ENCODE results near the gene SAMD11. TPM values are rescaled to one million over a fixed set of nuclear protein-coding genes. Genes with fewer than 3 reads are reported as not detected.

The SAMD11 gene
- total and polyA plus RNA-seq, 10 of the 15 experiments (the other 5 are each of a cell fraction or from before 2014, with no cell fraction given), result 0.04 to 0.31 (median 0.19) TPM; not detected in 6

GRCh38 chr1:979744-980072 is 56.0 kb downstream of the SAMD11 start:
- ATAC-seq, result no peak
- CTCF ChIA-PET, result interaction anchor here (8.0 kb wide), 1 partner anchor 23 kb away, joined by 56 read pairs; no protein-coding TSS in a partner anchor

GRCh38 chr1:980137-980571 is 56.4 kb downstream of the SAMD11 start:
- FAIRE-seq, result no peak
- no peak for TF ChIP-seq TARDBP (IDR thresholded peaks at IDR 0.05; ENCODE audit: borderline replicate concordance)
- no peak for TF ChIP-seq CHD4 (IDR thresholded peaks at IDR 0.05)
- TF ChIP-seq CHD1 (IDR thresholded peaks at IDR 0.05; ENCODE audit: low read depth, low read length), result no peak
- no peak for TF ChIP-seq KLF5 (IDR thresholded peaks at IDR 0.05; ENCODE audit: partially characterized antibody)
- no peak for TF ChIP-seq SKIL (IDR thresholded peaks at IDR 0.05; ENCODE audit: low read depth, poor library complexity, severe bottlenecking)
- no peak for TF ChIP-seq E2F4 (IDR thresholded peaks at IDR 0.05; ENCODE audit: low read depth, low read length)
- no peak for TF ChIP-seq SMARCA5 (IDR thresholded peaks at IDR 0.05)
- TF ChIP-seq ZSCAN29 (IDR thresholded peaks at IDR 0.05), result no peak
- TF ChIP-seq GATAD2B (conservative IDR thresholded peaks at IDR 0.05; ENCODE audit: low read depth), result no peak

More at GRCh38 chr1:979744-980072, 56.0 kb downstream of the SAMD11 start:
- FAIRE-seq (no peak), DNase-seq (ENCODE audit: low read depth, low spot score) (no peak)
- no TSS peak for BruUV-seq (replicated peaks)
- Histone ChIP-seq H3K27ac (ENCODE audit: control insufficient read depth, insufficient read depth) (no peak overlapping the region), H3K36me3 (ENCODE audit: control insufficient read depth in 2 of 2, insufficient read depth in 2 of 2, low read length in 1 of 2) (no peaks in the 10 kb centered on the region), H4K20me1 (ENCODE audit: control insufficient read depth, insufficient read depth) (no peaks in the 10 kb centered on the region), H3K4me1 (ENCODE audit: control insufficient read depth, insufficient read depth, low read length) (no peaks in the 10 kb centered on the region), H3K4me2 (ENCODE audit: control insufficient read depth, insufficient read depth) (no peak overlapping the region), H3K9me3 (replicated peaks; ENCODE audit: control insufficient read depth, insufficient read depth, low read length) (no peaks in the 10 kb centered on the region; the same call in 2 of the 3 replicates), H3K4me3 (no peak overlapping the region), H3K79me2 (ENCODE audit: control insufficient read depth, insufficient read depth, low read length) (no peaks in the 10 kb centered on the region), H3K9ac (ENCODE audit: control insufficient read depth, insufficient read depth, low read length) (no peak overlapping the region), H2AFZ (ENCODE audit: control insufficient read depth, low read depth, low read length) (no peak overlapping the region), H3K27me3 (replicated peaks in 1 of 2; ENCODE audit: control insufficient read depth in 2 of 2, insufficient read depth in 2 of 2, low read length in 1 of 2) (no peaks in the 10 kb centered on the region)
- in situ Hi-C loops (cut with MboI) (loop anchor here (5.0 kb wide), 1 partner anchor 83 kb away; no protein-coding TSS in a partner anchor), intact Hi-C loops (cut with micrococcal nuclease; ENCODE audit: unreplicated experiment) (no loop called here)
- 62% methylated on average over 9 of the region's 9 CpGs for whole genome bisulfite sequencing (ENCODE audit: insufficient coverage, insufficient replicate concordance, low lambda C conversion rate, missing lambda C conversion rate)
- ChIA-PET SMC1A (ENCODE audit: uncharacterized antibody, unreplicated experiment) (no interaction called here), RAD21 (ENCODE audit: unreplicated experiment) (no interaction called here), POLR2A (interaction anchor here (0.6 kb wide), 1 partner anchor 177 kb away, joined by 4 read pairs; no protein-coding TSS in a partner anchor)
- TF ChIP-seq RAD51 (IDR thresholded peaks at IDR 0.05) (no peak), SUZ12 (IDR thresholded peaks at IDR 0.05; ENCODE audit: unreplicated experiment) (no peak), TBL1XR1 (IDR thresholded peaks at IDR 0.05; ENCODE audit: low read depth, low read length) (no peak), PBX3 (IDR thresholded peaks at IDR 0.05; ENCODE audit: insufficient replicate concordance, low read depth, low read length) (no peak), CBFB (IDR thresholded peaks at IDR 0.05; ENCODE audit: low read depth) (no peak), SIN3A (IDR thresholded peaks at IDR 0.05; ENCODE audit: low read depth, low read length) (no peak), MEF2A (IDR thresholded peaks at IDR 0.05; ENCODE audit: insufficient read depth, low read depth, low read length) (no peak)

More at GRCh38 chr1:980137-980571, 56.4 kb downstream of the SAMD11 start:
- H3K4me2 ChIP-seq (ENCODE audit: control insufficient read depth, insufficient read depth), result no peak overlapping the region
- 60% methylated on average over 13 of the region's 13 CpGs for WGBS (ENCODE audit: insufficient coverage, insufficient replicate concordance, low lambda C conversion rate, missing lambda C conversion rate)
- no peaks in the 10 kb centered on the region for H4K20me1 ChIP-seq (ENCODE audit: control insufficient read depth, insufficient read depth)
- H3K9ac ChIP-seq (ENCODE audit: control insufficient read depth, insufficient read depth, low read length), result no peak overlapping the region
- H2AFZ ChIP-seq (ENCODE audit: control insufficient read depth, low read depth, low read length), result no peak overlapping the region
- ChIA-PET SMC1A (ENCODE audit: uncharacterized antibody, unreplicated experiment) (no interaction called here), POLR2A (interaction anchor here (0.6 kb wide), 1 partner anchor 176 kb away, joined by 4 read pairs; no protein-coding TSS in a partner anchor), CTCF (interaction anchor here (1.6 to 8.0 kb wide), 3 partner anchors 13 to 84 kb away, joined by 6 to 56 read pairs (median 12); no protein-coding TSS in a partner anchor), RAD21 (ENCODE audit: unreplicated experiment) (interaction anchor here (1.1 kb wide), 1 partner anchor 53 kb away, joined by 3 read pairs; no protein-coding TSS in a partner anchor)
- BruUV-seq (replicated peaks), result no TSS peak
- H3K36me3 ChIP-seq (ENCODE audit: control insufficient read depth in 2 of 2, insufficient read depth in 2 of 2, low read length in 1 of 2), result no peaks in the 10 kb centered on the region
- H3K79me2 ChIP-seq (ENCODE audit: control insufficient read depth, insufficient read depth, low read length), result no peaks in the 10 kb centered on the region
- ATAC-seq, result no peak
- no peak overlapping the region for H3K4me3 ChIP-seq
- H3K4me1 ChIP-seq (ENCODE audit: control insufficient read depth, insufficient read depth, low read length), result no peaks in the 10 kb centered on the region
- no peaks in the 10 kb centered on the region; the same call in 2 of the 3 replicates for H3K9me3 ChIP-seq (replicated peaks; ENCODE audit: control insufficient read depth, insufficient read depth, low read length)
- H3K27me3 ChIP-seq (replicated peaks in 1 of 2; ENCODE audit: control insufficient read depth in 2 of 2, insufficient read depth in 2 of 2, low read length in 1 of 2), result no peaks in the 10 kb centered on the region
- no peak overlapping the region for H3K27ac ChIP-seq (ENCODE audit: control insufficient read depth, insufficient read depth)
- in situ Hi-C loops (cut with MboI), result loop anchor here (5.0 kb wide), 1 partner anchor 82 kb away; no protein-coding TSS in a partner anchor
- intact Hi-C loops (cut with micrococcal nuclease; ENCODE audit: unreplicated experiment), result no loop called here
- DNase-seq (ENCODE audit: low read depth, low spot score), result no peak
